ENCODE measurements around the gene NAA35.

The NAA35 gene

GRCh38 chr9:86069206-86069869 is 128.4 kb downstream of the NAA35 start:
- no peak for DNase-seq

All from stimulated activated CD4-positive, alpha-beta T cell treated with anti-CD3 and anti-CD28 coated beads, Interleukin-4, amount 100 ng/mL, for 24 hours (primary cell).